Measurements from ENCODE around the gene AKR1C8. TPM values are rescaled to one million over a fixed set of nuclear protein-coding genes. Genes with fewer than 3 reads are reported as not detected.
"Not testable (repeated sequence)": the region's sequence is repeated elsewhere in the genome, so short reads cannot be mapped to it uniquely, and the experiment has no call there.

Gene AKR1C8
- not detected for total RNA-seq (2021; fragmentation: NEBNext Ultra II Directional; extraction: Animal tissue kit (Norgen Biotek cat#: 25700))
- long read RNA-seq, result 0 reads

DNA sequence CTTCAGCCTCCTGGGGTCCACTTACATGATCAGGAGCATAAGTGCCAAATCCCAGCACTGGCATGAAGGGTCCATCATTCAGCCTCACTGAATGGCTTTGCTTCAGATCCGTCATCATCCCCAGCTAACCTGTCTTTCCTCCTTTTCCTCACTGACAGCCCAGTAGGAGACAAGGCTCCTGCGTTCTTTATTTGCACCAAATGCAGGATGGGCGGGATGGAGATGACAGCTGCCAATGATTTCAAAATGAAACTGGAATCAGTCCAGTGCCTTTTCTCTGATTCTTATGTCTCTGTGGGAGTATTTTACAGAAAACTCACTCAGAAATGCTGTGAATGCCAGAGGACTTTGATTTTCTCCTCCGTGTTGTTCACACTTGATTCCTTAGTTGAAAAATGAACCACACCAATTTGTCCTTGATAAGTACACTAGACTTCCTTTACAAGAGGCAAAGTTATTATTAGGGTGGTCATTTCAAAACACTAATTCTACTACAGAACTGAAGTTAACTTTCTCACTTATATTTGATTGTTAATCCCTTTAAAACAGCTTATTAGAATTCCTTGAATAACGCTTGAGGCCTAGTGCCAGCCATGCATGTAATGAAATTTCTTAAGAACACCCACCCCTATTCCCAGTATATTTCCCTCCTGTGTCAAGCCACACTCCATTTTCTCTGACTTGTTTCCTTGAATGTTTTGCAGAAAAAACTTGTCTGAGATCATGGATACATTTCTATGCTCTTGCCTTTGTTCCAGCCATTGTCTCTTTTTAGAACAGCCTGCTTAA is at the start of gene AKR1C8:
AKR1C8 (minus strand) TSS at position 164 of the 789 bp plus-strand sequence; CDS start at position 118, 46 bp downstream.
- TF ChIP-seq, protein P1, sequence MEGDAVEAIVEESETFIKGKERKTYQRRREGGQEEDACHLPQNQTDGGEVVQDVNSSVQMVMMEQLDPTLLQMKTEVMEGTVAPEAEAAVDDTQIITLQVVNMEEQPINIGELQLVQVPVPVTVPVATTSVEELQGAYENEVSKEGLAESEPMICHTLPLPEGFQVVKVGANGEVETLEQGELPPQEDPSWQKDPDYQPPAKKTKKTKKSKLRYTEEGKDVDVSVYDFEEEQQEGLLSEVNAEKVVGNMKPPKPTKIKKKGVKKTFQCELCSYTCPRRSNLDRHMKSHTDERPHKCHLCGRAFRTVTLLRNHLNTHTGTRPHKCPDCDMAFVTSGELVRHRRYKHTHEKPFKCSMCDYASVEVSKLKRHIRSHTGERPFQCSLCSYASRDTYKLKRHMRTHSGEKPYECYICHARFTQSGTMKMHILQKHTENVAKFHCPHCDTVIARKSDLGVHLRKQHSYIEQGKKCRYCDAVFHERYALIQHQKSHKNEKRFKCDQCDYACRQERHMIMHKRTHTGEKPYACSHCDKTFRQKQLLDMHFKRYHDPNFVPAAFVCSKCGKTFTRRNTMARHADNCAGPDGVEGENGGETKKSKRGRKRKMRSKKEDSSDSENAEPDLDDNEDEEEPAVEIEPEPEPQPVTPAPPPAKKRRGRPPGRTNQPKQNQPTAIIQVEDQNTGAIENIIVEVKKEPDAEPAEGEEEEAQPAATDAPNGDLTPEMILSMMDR (IDR thresholded peaks at IDR 0.05), result no peak

DNA sequence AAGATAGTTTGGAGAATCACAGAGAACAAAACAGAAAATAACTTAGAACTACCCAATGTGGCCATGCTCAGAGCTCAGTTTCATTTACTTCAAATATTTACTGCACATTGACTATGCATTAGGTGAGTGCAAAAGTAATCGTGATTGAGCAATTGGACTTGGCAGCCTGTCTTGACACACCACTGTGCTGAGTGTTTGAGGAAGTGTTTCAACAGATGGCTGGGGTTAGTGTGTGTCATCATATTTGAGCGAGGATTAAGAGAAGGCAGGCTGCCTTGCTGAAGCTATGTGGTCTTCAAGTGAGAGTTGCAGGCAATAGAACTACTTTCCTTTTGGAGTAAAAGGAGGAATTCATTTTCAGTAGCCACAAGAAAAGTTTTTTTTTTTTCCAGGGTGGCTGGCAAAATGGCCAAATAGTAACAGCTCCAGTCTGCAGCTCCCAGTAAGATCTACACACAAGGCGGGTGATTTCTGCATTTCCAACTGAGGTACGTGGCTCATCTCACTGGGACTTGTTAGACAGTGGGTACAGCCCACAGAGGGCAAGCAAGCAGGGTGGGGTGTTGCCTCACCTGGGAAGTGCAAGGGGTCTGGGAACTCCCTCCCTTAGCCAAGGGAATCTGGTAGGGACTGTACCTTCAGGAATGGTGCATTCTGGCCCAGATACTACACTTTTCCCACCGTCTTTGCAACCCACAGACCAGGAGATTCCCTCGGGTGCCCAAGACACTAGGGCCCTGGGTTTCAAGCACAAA is 49.3 kb upstream of the AKR1C8 start:
- H3K9me3 Mint-ChIP-seq, result no peaks in the 10 kb centered on the region; the same call in 1 of the 2 replicates

More for the DNA sequence above, at the start of gene AKR1C8:
- no peaks in the 10 kb centered on the region for H3K4me1 Mint-ChIP-seq (ENCODE audit: low read depth)
- no peaks in the 10 kb centered on the region for H3K9me3 Mint-ChIP-seq
- no peak within 1 kb of the TSS for H3K4me3 Mint-ChIP-seq
- no peak for DNase-seq
- H3K27me3 Mint-ChIP-seq (ENCODE audit: insufficient read depth), result peaks cover 5% of the 10 kb centered on the region; the same call in 1 of the 2 replicates
- H3K36me3 Mint-ChIP-seq (ENCODE audit: low read depth), result no peaks in the 10 kb centered on the region
- no peak within 1 kb of the TSS for H3K27ac Mint-ChIP-seq

DNA sequence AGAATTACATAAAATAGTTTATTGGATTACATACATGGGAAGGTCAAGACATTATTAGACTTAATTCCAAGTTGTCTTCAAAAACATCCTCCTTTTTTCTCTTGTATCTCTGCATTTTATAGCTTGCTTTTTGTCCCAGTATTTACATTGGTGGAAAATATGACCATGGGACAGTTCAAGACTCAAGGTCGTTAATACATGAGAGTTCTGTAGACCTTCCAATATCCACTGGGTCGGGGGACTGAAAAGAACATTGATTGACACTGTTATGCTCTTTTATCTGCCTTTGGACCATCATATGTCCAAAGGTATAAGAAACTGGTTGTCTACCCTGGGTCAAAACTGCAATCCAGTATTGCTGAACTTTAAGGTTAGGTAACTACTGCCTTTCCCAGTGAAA is 48.4 kb upstream of the AKR1C8 start:
- Mint-ChIP-seq H3K36me3 (ENCODE audit: low read depth) (no peaks in the 10 kb centered on the region), H3K9me3 (no peaks in the 10 kb centered on the region; the same call in 1 of the 2 replicates)

More for the DNA sequence above, 49.3 kb upstream of the AKR1C8 start:
- no peak for DNase-seq
- Mint-ChIP-seq H3K4me1 (ENCODE audit: low read depth) (no peaks in the 10 kb centered on the region), H3K36me3 (ENCODE audit: low read depth) (no peaks in the 10 kb centered on the region), H3K27ac (no peak overlapping the region), H3K27me3 (ENCODE audit: insufficient read depth) (peaks cover 3% of the 10 kb centered on the region), H3K4me3 (no peak overlapping the region)
- TF ChIP-seq, protein P1 (IDR thresholded peaks at IDR 0.05), result no peak

DNA sequence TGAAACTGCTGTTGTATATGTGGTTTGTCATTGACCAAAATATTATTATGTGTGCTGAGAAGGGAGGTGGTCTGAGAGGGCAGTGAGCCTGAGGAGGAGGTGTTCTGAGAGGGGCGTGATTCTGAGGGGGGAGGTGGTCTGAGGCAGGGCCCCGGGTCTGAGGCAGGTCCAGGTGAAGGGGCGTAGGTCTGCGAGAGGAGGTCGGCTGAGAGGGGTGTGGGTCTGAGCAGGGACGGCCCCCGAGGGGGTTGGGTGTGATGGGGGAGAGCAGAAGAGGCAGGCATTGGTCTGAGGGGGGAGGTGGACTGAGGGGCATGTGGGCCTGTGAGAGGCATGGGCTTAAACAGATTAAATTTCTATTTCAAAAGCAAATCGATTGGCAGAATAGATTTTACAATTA is 44.1 kb upstream of the AKR1C8 start:
- DNase-seq, result no peak
- Mint-ChIP-seq H3K4me3 (no peak overlapping the region), H3K4me1 (ENCODE audit: low read depth) (no peaks in the 10 kb centered on the region), H3K27me3 (ENCODE audit: insufficient read depth) (peaks cover 3% of the 10 kb centered on the region), H3K36me3 (ENCODE audit: low read depth) (no peaks in the 10 kb centered on the region), H3K9me3 (no peaks in the 10 kb centered on the region), H3K27ac (no peak overlapping the region)
- TF ChIP-seq, protein P1 (IDR thresholded peaks at IDR 0.05), result no peak

More for the DNA sequence above, 48.4 kb upstream of the AKR1C8 start:
- no peaks in the 10 kb centered on the region for H3K4me1 Mint-ChIP-seq (ENCODE audit: low read depth)
- H3K4me3 Mint-ChIP-seq, result no peak overlapping the region
- H3K27me3 Mint-ChIP-seq (ENCODE audit: insufficient read depth), result peaks cover 3% of the 10 kb centered on the region
- no peak for DNase-seq
- no peak overlapping the region for H3K27ac Mint-ChIP-seq
- TF ChIP-seq, protein P1 (IDR thresholded peaks at IDR 0.05), result no peak

DNA sequence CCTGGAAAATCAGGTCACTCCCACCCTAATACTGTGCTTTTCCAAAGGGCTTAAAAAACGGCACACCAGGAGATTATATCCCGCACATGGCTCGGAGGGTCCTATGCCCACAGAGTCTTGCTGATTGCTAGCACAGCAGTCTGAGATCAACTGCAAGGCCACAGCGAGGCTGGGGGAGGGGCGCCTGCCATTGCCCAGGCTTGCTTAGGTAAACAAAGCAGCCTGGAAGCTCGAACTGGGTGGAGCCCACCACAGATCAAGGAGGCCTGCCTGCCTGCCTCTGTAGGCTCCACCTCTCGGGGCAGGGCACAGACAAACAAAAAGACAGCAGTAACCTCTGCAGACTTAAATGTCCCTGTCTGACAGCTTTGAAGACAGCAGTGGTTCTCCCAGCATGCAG is 38.0 kb upstream of the AKR1C8 start:
- H3K27ac Mint-ChIP-seq; H3K36me3 Mint-ChIP-seq (ENCODE audit: low read depth): not testable (repeated sequence)

More for the DNA sequence above, 38.0 kb upstream of the AKR1C8 start:
- not testable (repeated sequence) for H3K4me1 Mint-ChIP-seq (ENCODE audit: low read depth); H3K4me3 Mint-ChIP-seq; H3K9me3 Mint-ChIP-seq; H3K27me3 Mint-ChIP-seq (ENCODE audit: insufficient read depth); DNase-seq

Measured in HFFc6 (cell line).